HepG2 (cell line): ENCODE measurements around the gene IL32. TPM values are rescaled to one million over a fixed set of nuclear protein-coding genes. Genes with fewer than 3 reads are reported as not detected.

ENCODE experiments used
- ATAC-seq: fragments of 200-7000 bp; cut with Tn5 transposase; 3 replicates; pipeline ENCODE4 v1.9.1; 2020; ENCODE audit warnings: mild to moderate bottlenecking, moderate library complexity
- BruUV-seq: library from RNA; stranded (reverse); fragments of 400-500 nt; replicated peaks from 2 replicates; lab custom pipeline; 2021; lab: Mats Ljungman, UMichigan
- CTCF ChIA-PET: fragments of 300-600 bp; formaldehyde crosslinking; extraction: SDS; loops from one replicate; lab custom pipeline; 2021; ENCODE audit warnings: low total read pairs, inconsistent platforms, low intra/inter-chr PET ratio; lab: Yijun Ruan, JAX
- POLR2A ChIA-PET: fragments of 350-600 bp; sonication (Branson Sonifier 250); formaldehyde crosslinking; loops from one replicate; lab custom pipeline; 2020; ENCODE audit warnings: antibody characterized with exemption, inconsistent platforms; lab: Yijun Ruan, JAX
- DNase-seq: peaks from one replicate; pipeline ENCODE4 v3.0.0-alpha.2; 2015; ENCODE audit warnings: low spot score
- FAIRE-seq: peaks from 3 replicates; lab custom pipeline; 2011; peaks lifted over from hg19 to GRCh38; lab: Jason Lieb, UNC
- H2AFZ ChIP-seq: one replicate; pipeline ENCODE4 v1.6.1; 2011; ENCODE audit warnings: low read length, inconsistent platforms
- H3K27ac ChIP-seq: fragments of 300-600 bp; 3 replicates; pipeline ENCODE4 v1.8.0; 2011; ENCODE audit warnings: mixed run types, mild to moderate bottlenecking, mixed read lengths, low read length, inconsistent platforms; ENCODE audit not compliant: insufficient read depth; ENCODE audit errors: extremely low read length
- H3K27me3 ChIP-seq, 2 experiments: fragments of 200-600 bp in 1 of 2; 2 replicates in 1 of 2; 3 replicates in 1 of 2; pipeline versions ENCODE4 v1.6.0 to v1.8.0; 2011; ENCODE audit warnings: low read length in 2 of 2, mild to moderate bottlenecking in 2 of 2, moderate library complexity in 2 of 2, inconsistent platforms in 1 of 2; ENCODE audit not compliant: insufficient read depth in 2 of 2, control insufficient read depth in 1 of 2
- H3K36me3 ChIP-seq, 2 experiments: fragments of 200-600 bp in 1 of 2; replicated peaks in 1 of 2; 2 replicates in 1 of 2; 3 replicates in 1 of 2; pipeline versions ENCODE4 v1.5.1 to v1.8.0; 2011; ENCODE audit warnings: low read length in 2 of 2, inconsistent platforms in 1 of 2; ENCODE audit not compliant: insufficient read depth in 2 of 2, control insufficient read depth in 1 of 2
- H3K4me1 ChIP-seq: 2 replicates; pipeline ENCODE4 v1.5.1; 2012; ENCODE audit warnings: low read length, inconsistent platforms; ENCODE audit not compliant: insufficient read depth
- H3K4me2 ChIP-seq: 2 replicates; pipeline ENCODE4 v1.6.0; 2011; ENCODE audit warnings: low read depth, low read length, inconsistent platforms
- H3K4me3 ChIP-seq, 3 experiments: fragments of 200-600 bp in 1 of 3; sonication (generic), shearing (Covaris generic) in 1 of 3; replicated peaks in 1 of 3; 2 replicates each; pipeline ENCODE4 v1.5.1; 2011 to 2016; ENCODE audit warnings: low read length in 3 of 3, inconsistent platforms in 2 of 3, low read depth in 2 of 3, mild to moderate bottlenecking in 2 of 3, control low read depth in 1 of 3, mixed read lengths in 1 of 3; ENCODE audit not compliant: insufficient read depth in 1 of 3
- H3K79me2 ChIP-seq: one replicate; pipeline ENCODE4 v1.6.1; 2011; ENCODE audit warnings: low read length, inconsistent platforms; ENCODE audit not compliant: insufficient read depth
- H3K9ac ChIP-seq: 2 replicates; pipeline ENCODE4 v1.6.0; 2011; ENCODE audit warnings: mild to moderate bottlenecking, low read depth, low read length, inconsistent platforms; ENCODE audit not compliant: insufficient read depth
- H3K9me3 ChIP-seq: 2 replicates; pipeline ENCODE4 v1.5.1; 2012; ENCODE audit warnings: mild to moderate bottlenecking, low read length
- H4K20me1 ChIP-seq: 2 replicates; pipeline ENCODE4 v1.6.0; 2011; ENCODE audit warnings: inconsistent platforms, mild to moderate bottlenecking, low read length, moderate library complexity; ENCODE audit not compliant: insufficient read depth
- GMEB2 ChIP-seq: IDR thresholded peaks from 2 replicates; pipeline ENCODE4 v1.6.1; 2016; ENCODE audit warnings: missing biosample characterization, missing genetic modification reagents, low read depth
- MED8 ChIP-seq: sonication (generic); formaldehyde crosslinking; IDR thresholded peaks from 2 replicates; pipeline ENCODE4 v1.8.1; 2023; ENCODE audit warnings: mild to moderate bottlenecking, missing genetic modification reagents; ENCODE audit not compliant: insufficient replicate concordance
- MTA1 ChIP-seq: sonication (generic); formaldehyde crosslinking; IDR thresholded peaks from 2 replicates; pipeline ENCODE4 v1.4.0; 2020; ENCODE audit warnings: missing genetic modification reagents, mild to moderate bottlenecking, borderline replicate concordance
- PHF8 ChIP-seq: sonication (generic); formaldehyde crosslinking; IDR thresholded peaks from 2 replicates; pipeline ENCODE4 v1.5.0; 2020; ENCODE audit warnings: missing genetic modification reagents
- PRDM15 ChIP-seq: sonication (generic); formaldehyde crosslinking; IDR thresholded peaks from 2 replicates; pipeline ENCODE4 v1.4.0; 2020; ENCODE audit warnings: missing genetic modification reagents
- SAFB2 ChIP-seq: sonication (generic); formaldehyde crosslinking; IDR thresholded peaks from 2 replicates; pipeline ENCODE4 v1.5.1; 2020; ENCODE audit warnings: missing genetic modification reagents, low read depth, mild to moderate bottlenecking, borderline replicate concordance
- SATB2 ChIP-seq: sonication (generic); formaldehyde crosslinking; IDR thresholded peaks from 2 replicates; pipeline ENCODE4 v1.5.0; 2020; ENCODE audit warnings: missing genetic modification reagents
- TBP ChIP-seq: sonication (generic); formaldehyde crosslinking; IDR thresholded peaks from 2 replicates; pipeline ENCODE4 v1.5.0; 2020; ENCODE audit warnings: missing genetic modification reagents
- TFDP1 ChIP-seq: IDR thresholded peaks from 2 replicates; pipeline ENCODE4 v1.6.1; 2016; ENCODE audit warnings: missing compliant biosample characterization, missing genetic modification reagents, borderline replicate concordance
- ZBTB1 ChIP-seq: sonication (generic); formaldehyde crosslinking; IDR thresholded peaks from 2 replicates; pipeline ENCODE4 v1.4.0; 2020; ENCODE audit warnings: missing genetic modification reagents, borderline replicate concordance
- ZNF230 ChIP-seq: sonication (generic); formaldehyde crosslinking; IDR thresholded peaks from 2 replicates; pipeline ENCODE4 v1.4.0; 2020; ENCODE audit warnings: mild to moderate bottlenecking, missing genetic modification reagents
- ZNF253 ChIP-seq: sonication (generic); formaldehyde crosslinking; IDR thresholded peaks from 2 replicates; pipeline ENCODE4 v1.8.0; 2022; ENCODE audit warnings: mild to moderate bottlenecking, missing genetic modification reagents, borderline replicate concordance
- ZNF749 ChIP-seq: sonication (generic); formaldehyde crosslinking; IDR thresholded peaks from 2 replicates; pipeline ENCODE4 v1.8.0; 2022; ENCODE audit warnings: mild to moderate bottlenecking, missing genetic modification reagents, moderate library complexity, borderline replicate concordance
- WGBS: methylation state at CpG from one replicate; pipeline ENCODE4 v1.1.6; 2017; ENCODE audit warnings: low lambda C conversion rate; 5-methylcytosine and 5-hydroxymethylcytosine counted together
- in situ Hi-C: cut with HindIII; loops from 2 replicates; pipeline ENCODE4 v1.10.0; 2017; ENCODE audit warnings: low pct_unique_long_range_greater_than_20kb; ENCODE audit not compliant: extremely low pct_ligation_motif_present
- intact Hi-C: fragments of 100-400 bp; cut with micrococcal nuclease; formaldehyde crosslinking; loops from one replicate; pipeline ENCODE4 v1.10.0; 2022; ENCODE audit not compliant: unreplicated experiment
- polyA plus RNA-seq, 8 experiments: library from polyadenylated mRNA; depleted of rRNA in 3 of 8; stranded (reverse) in 7 of 8; unstranded in 1 of 8; fragments of >200 nt; fragmentation: Illumina TruSeq in 4 of 8; extraction: Trizol in 4 of 8; gene quantifications; 2 replicates each; pipeline versions ENCODE4 v1.2.1 to v1.2.3, GENCODE V29; 2011 to 2016; ENCODE audit warnings: low read depth in 4 of 8, missing spikeins in 1 of 8, mixed read lengths in 1 of 8; ENCODE audit not compliant: insufficient read depth in 1 of 8
- total RNA-seq, 5 experiments: library from RNA; depleted of rRNA; stranded (reverse); fragments of >200 nt; fragmentation: Illumina TruSeq; extraction: Trizol; gene quantifications; 2 replicates each; pipeline ENCODE4 v1.2.3, GENCODE V29; 2016; ENCODE audit warnings: low read depth in 1 of 5
- TF ChIP-seq, protein P1 (sequence below): sonication (generic); formaldehyde crosslinking; IDR thresholded peaks from 2 replicates; pipeline ENCODE4 v1.5.1; 2020; ENCODE audit warnings: missing genetic modification reagents, mild to moderate bottlenecking, borderline replicate concordance

Gene IL32
- total and polyA plus RNA-seq, 2 of the 13 experiments (the other 11 are each of a cell fraction or from before 2014, with no cell fraction given): 115 to 165 TPM

- CTCF ChIA-PET: no interaction called here
- FAIRE-seq (peak; percentile 98), DNase-seq (peak; percentile 96), ATAC-seq (peak; percentile 66)
- Histone ChIP-seq H4K20me1 (peaks cover 31% of the 10 kb centered on the region; the same call in 1 of the 2 replicates), H3K9ac (peak within 1 kb of the TSS; percentile 99), H3K36me3 (peaks cover 16 to 17% of the 10 kb centered on the region in 2 experiments; a peak in 4 of 5 replicates), H3K27ac (peak within 1 kb of the TSS; percentile 93), H3K27me3 (peaks cover 0 to 4% of the 10 kb centered on the region in 2 experiments; a peak in 3 of 5 replicates), H2AFZ (no peak within 1 kb of the TSS), H3K4me1 (peaks cover 50% of the 10 kb centered on the region), H3K4me2 (peak within 1 kb of the TSS; percentile 85), H3K79me2 (peaks cover 5% of the 10 kb centered on the region), H3K4me3 (peak within 1 kb of the TSS; percentile 62 to 93 (median 65)), H3K9me3 (no peaks in the 10 kb centered on the region)
- POLR2A ChIA-PET: interaction anchor here (0.9 to 18.8 kb wide), 17 partner anchors 8 to 272 kb away, joined by 3 to 750 read pairs (median 4); partner anchors contain the start of genes CLDN9, IL32, KREMEN2 and PKMYT1
- TSS peak; percentile 41 for BruUV-seq
- intact Hi-C loops (loop anchor here (1.0 kb wide), 1 partner anchor 20 kb away; no protein-coding TSS in a partner anchor), in situ Hi-C loops (no loop called here)
- WGBS: 0% methylated on average over 16 of the region's 69 CpGs
- TF ChIP-seq ZNF253 (CRISPR knock-in tag): no peak; the same call in 1 of the 2 replicates
- no peak for TF ChIP-seq SAFB2 (CRISPR knock-in tag)
- TF ChIP-seq MTA1 (CRISPR knock-in tag): no peak
- peak; percentile 87; the same call in 1 of the 2 replicates for TF ChIP-seq ZNF230 (CRISPR knock-in tag)
- peak; percentile 98 for TF ChIP-seq GMEB2 (CRISPR knock-in tag)
- no peak for TF ChIP-seq TBP (CRISPR knock-in tag)
- no peak for TF ChIP-seq MED8
- no peak for TF ChIP-seq SATB2 (CRISPR knock-in tag)
- TF ChIP-seq PRDM15 (CRISPR knock-in tag): no peak
- TF ChIP-seq, protein P1, sequence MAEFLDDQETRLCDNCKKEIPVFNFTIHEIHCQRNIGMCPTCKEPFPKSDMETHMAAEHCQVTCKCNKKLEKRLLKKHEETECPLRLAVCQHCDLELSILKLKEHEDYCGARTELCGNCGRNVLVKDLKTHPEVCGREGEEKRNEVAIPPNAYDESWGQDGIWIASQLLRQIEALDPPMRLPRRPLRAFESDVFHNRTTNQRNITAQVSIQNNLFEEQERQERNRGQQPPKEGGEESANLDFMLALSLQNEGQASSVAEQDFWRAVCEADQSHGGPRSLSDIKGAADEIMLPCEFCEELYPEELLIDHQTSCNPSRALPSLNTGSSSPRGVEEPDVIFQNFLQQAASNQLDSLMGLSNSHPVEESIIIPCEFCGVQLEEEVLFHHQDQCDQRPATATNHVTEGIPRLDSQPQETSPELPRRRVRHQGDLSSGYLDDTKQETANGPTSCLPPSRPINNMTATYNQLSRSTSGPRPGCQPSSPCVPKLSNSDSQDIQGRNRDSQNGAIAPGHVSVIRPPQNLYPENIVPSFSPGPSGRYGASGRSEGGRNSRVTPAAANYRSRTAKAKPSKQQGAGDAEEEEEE (CRISPR knock-in tag): no peak
- TF ChIP-seq TFDP1 (CRISPR knock-in tag): peak; percentile 91; the same call in 1 of the 2 replicates
- no peak for TF ChIP-seq ZBTB1 (CRISPR knock-in tag)
- no peak for TF ChIP-seq ZNF749 (CRISPR knock-in tag)
- peak; percentile 90 for TF ChIP-seq PHF8
These were observed 41.6 kb upstream of the IL32 start, which contains the start of the genes HCFC1R1 and THOC6 for GRCh38 chr16:3023669-3024478. Gene HCFC1R1, minus strand, starts transcription at chr16:3023942. Its CDS starts 1 bp downstream, at chr16:3023941. Gene THOC6, plus strand, starts transcription at chr16:3024035. Its CDS starts 292 bp downstream, at chr16:3024327.
